Esophagus mucosa (tissue), 1 donor: ENCODE measurements around the gene HHIPL2. TPM values are rescaled to one million over a fixed set of nuclear protein-coding genes. Genes with fewer than 3 reads are reported as not detected.
"Not testable (repeated sequence)": the region's sequence is repeated elsewhere in the genome, so short reads cannot be mapped to it uniquely, and the experiment has no call there.

ENCODE experiments used
- ATAC-seq: fragments of 200-7000 bp; cut with Tn5 transposase; one replicate; pipeline ENCODE4 v1.9.1; 2020
- total RNA-seq: library from RNA; stranded (reverse); gene quantifications from one replicate; pipeline ENCODE4 v1.2.4, GENCODE V29; 2023
- donor health status: DM: yes; HTN: yes; CAD: no.

HHIPL2 gene
- total RNA-seq, 1 donor from 2014 or later, result 0.08 TPM

- no peak for ATAC-seq
These were observed 7.8 kb downstream of the HHIPL2 start for GRCh38 chr1:222539951-222540597.

DNA sequence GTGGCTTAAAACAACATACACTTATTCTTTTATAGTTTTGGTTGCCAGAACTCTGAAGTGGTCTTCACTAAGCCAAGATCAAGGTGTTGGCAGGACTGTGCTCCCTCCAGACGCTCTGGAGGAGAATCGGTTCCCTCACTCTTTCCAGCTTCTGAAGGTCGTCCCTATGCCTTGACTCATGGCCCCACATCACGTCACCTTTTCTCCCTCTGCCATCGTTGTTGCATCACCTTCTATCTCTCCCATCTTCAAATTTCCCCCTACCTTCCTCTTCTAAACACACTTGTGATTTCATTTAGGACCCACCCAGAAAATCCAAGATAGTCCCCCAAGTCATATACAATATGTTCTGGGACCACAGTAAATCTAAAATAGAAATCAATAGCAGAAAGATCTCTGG, 12.4 kb downstream of the HHIPL2 start:
- no peak for ATAC-seq

DNA sequence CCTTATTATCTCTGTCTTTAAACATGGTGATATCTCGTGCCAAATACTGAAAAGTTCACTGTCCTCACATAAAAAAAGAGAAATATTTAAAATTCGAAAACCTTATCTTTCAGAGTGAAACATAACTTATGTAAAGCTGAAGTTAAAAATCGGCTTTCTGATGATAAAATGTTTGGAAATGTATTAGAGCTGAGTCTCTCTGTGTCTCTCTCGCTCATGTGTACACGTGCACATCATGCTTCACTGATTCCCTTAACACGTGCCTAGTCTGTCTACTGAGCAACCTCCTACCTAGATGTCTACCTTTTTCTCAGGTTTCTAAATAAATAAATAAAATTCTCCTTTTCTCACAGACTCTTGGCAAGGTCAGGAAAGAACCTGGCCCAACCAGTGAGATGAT, 17.1 kb downstream of the HHIPL2 start:
- ATAC-seq, result no peak

GRCh38 chr1:222529916-222530315, 18.0 kb downstream of the HHIPL2 start:
- no peak for ATAC-seq

GRCh38 chr1:222529181-222529580, 18.7 kb downstream of the HHIPL2 start:
- ATAC-seq, result no peak

GRCh38 chr1:222525951-222526350, 22.0 kb downstream of the HHIPL2 start:
- no peak for ATAC-seq

GRCh38 chr1:222523852-222524251, 24.1 kb downstream of the HHIPL2 start:
- ATAC-seq, result no peak

GRCh38 chr1:222522105-222522915, 25.6 kb downstream of the HHIPL2 start:
- peak; percentile 47 for ATAC-seq

- peak; percentile 100 for ATAC-seq
These were observed 26.4 kb downstream of the HHIPL2 start for GRCh38 chr1:222521299-222522104.

DNA sequence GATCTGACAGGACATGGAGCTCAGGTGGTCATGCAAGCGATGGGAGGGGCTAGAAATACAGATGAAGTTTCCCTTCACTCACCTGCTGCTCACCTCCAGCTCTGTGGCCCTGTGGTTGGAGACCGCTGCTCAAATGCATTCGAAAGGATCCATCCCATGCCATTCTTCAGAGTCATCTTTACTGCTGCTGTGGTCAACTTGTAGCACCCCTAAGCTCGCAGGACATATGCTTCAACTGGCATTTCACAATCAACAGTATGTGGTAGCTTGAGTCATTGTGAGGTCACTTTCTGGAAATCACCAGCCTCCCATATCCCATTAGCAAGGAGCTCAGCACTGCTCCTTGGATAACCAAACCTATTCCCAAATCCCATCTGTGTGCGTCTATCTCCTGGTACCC, 58.4 kb downstream of the HHIPL2 start:
- ATAC-seq, result not testable (repeated sequence)

- ATAC-seq, result not testable (repeated sequence)
These were observed 60.1 kb downstream of the HHIPL2 start for GRCh38 chr1:222487774-222488173.

DNA sequence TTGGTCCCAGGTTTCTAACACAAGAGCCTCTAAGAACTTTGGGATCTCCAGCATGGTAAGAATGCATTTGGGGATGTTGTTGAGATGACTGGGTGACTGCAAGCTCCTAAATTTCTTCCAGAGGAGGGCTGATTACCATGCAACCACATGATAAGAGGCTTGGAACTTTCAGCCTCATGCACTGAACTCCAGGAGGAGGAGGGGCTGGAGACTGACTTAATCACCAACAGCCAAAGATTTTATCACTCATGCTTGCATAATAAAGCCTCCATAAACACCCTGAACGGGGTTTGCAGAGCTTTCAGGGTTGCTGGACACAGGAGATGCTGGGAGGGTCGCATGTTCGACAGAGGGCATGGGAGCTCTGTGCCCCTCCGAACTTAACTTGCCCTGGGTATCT, 63.9 kb downstream of the HHIPL2 start:
- ATAC-seq, result not testable (repeated sequence)

DNA sequence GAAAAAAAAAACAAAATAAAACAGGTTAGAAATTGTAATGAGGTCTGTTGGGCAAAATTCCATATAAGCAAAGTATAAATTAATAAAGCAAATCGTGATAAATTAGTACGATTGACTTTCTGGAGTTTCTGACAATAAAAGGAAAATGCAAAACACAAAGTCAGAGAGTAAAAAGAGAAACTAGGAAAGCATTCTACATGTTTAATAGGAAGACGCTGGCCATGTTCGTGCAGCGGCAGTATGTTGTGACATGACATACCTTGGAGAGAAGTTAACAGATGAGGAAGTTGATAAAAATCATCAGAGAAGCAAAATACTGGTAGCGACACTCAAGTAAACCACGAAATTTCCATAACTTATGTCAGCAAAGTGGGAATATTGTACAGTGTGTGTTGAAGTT, 68.3 kb downstream of the HHIPL2 start:
- ATAC-seq, result not testable (repeated sequence)

DNA sequence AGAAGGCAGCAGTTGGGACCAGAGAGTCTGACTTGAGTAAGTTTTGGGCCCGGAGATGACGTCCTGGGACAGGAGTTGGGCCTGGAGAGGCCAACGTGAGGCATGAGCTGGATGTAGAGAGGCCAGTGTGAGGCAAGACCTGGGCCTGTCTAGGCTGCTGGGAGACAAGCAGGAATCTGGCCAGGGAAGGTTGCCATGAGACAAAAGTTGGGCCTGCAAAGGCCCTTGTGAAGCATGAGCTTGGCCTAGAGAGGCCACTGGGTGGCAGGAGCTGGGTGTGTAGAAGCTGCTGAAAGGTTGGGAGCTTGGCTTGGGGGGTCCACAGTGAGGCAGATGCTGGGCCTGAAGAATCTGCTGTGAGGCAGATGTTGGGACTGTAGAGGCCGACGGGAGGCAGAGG, 71.5 kb downstream of the HHIPL2 start:
- not testable (repeated sequence) for ATAC-seq

- ATAC-seq, result not testable (repeated sequence)
These were observed 74.2 kb downstream of the HHIPL2 start for GRCh38 chr1:222473717-222474116.

DNA sequence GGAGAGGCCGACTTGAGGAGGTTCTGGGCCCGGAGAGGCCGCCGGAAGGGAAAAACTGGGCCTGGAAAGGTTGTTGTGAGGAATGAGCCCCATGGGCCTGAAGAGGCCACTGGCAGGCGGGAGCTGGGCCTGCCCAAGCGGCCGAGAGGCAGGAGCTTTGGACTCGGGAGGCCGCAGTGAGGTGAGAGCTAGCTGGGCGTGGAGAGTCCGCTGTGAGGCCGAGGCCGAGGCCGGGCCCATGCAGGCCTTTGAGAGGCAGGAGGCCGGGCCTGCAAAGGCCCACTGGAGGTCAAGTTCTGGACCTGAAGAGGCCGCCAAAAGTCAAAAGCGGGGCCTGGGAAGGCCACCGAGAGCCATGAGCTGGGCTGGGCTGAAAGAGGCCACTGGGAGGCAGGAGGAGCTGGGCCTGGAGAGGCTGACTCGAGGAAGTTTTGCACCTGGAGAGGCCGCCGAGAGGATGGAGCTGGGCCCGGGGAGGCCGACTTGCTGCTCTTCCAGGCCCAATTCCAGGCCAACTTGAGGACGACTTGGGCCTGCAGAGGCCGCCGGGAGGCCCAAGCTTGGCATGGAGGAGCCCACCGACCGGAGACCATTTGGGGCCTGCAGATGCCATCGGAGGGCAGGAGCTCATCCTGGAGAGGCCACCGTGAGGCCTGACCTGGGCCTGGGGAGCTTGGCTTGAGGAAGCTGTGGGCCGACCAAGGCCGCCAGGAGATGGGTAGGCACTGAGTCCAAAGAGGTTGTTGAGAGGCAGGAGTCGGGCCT, 74.9 kb downstream of the HHIPL2 start:
- ATAC-seq, result not testable (repeated sequence)

Other genes with a start within 250 kb of the HHIPL2 start
- gene TAF1A, start 41.8 kb upstream of the HHIPL2 start, total RNA-seq, result 4.8 TPM
- gene MIA3, start 70.0 kb upstream of the HHIPL2 start, total RNA-seq, result 26.5 TPM
- 29.2 TPM for gene AIDA, start 164.4 kb upstream of the HHIPL2 start, total RNA-seq
- 41.4 TPM for gene BROX, start 164.5 kb upstream of the HHIPL2 start, total RNA-seq
- 0.64 TPM for gene FAM177B, start 189.1 kb upstream of the HHIPL2 start, total RNA-seq